Measurements from ENCODE around the gene TMBIM1.
"Not testable (repeated sequence)": the region's sequence is repeated elsewhere in the genome, so short reads cannot be mapped to it uniquely, and the experiment has no call there.

Gene TMBIM1

GRCh38 chr2:218311541-218312266, 19.4 kb upstream of the TMBIM1 start:
- peaks cover 0 to 14% of the 10 kb centered on the region in 2 donors for H3K27me3 Mint-ChIP-seq
- peaks cover 11 to 12% of the 10 kb centered on the region in 2 donors for H3K4me1 Mint-ChIP-seq (ENCODE audit: low read depth in 2 of 2)
- H3K9me3 Mint-ChIP-seq; DNase-seq; ATAC-seq (replicated peaks); H3K27ac Mint-ChIP-seq; H3K4me3 Mint-ChIP-seq: not testable (repeated sequence)
- peaks cover 12% of the 10 kb centered on the region for H3K36me3 Mint-ChIP-seq (ENCODE audit: insufficient read depth)

- ATAC-seq (replicated peaks) (no peak), DNase-seq (no peak)
- Mint-ChIP-seq H3K27me3 (peaks cover 0 to 17% of the 10 kb centered on the region in 2 donors), H3K27ac (no peak overlapping the region), H3K4me1 (ENCODE audit: low read depth in 2 of 2) (peaks cover 5% of the 10 kb centered on the region in 2 donors), H3K9me3 (no peaks in the 10 kb centered on the region), H3K4me3 (no peak overlapping the region), H3K36me3 (ENCODE audit: insufficient read depth) (peaks cover 5% of the 10 kb centered on the region)
These were observed 18.7 kb upstream of the TMBIM1 start for GRCh38 chr2:218310853-218311540.

- no peak overlapping the region for H3K27ac Mint-ChIP-seq
- DNase-seq (no peak), ATAC-seq (replicated peaks) (no peak)
- H3K27me3 Mint-ChIP-seq, result peaks cover 0 to 17% of the 10 kb centered on the region in 2 donors
- H3K4me1 Mint-ChIP-seq (ENCODE audit: low read depth in 2 of 2), result no peaks in the 10 kb centered on the region
- no peak overlapping the region for H3K4me3 Mint-ChIP-seq
- no peaks in the 10 kb centered on the region for H3K9me3 Mint-ChIP-seq
- peaks cover 4% of the 10 kb centered on the region for H3K36me3 Mint-ChIP-seq (ENCODE audit: insufficient read depth)
These were observed 15.2 kb upstream of the TMBIM1 start for GRCh38 chr2:218307415-218308090.

- H3K4me1 Mint-ChIP-seq (ENCODE audit: low read depth in 2 of 2), result peaks cover 3% of the 10 kb centered on the region in 2 donors
- ATAC-seq (replicated peaks) (no peak), DNase-seq (no peak)
- H3K4me3 Mint-ChIP-seq, result no peak overlapping the region
- peaks cover 5% of the 10 kb centered on the region for H3K36me3 Mint-ChIP-seq (ENCODE audit: insufficient read depth)
- H3K27ac Mint-ChIP-seq, result no peak overlapping the region
- peaks cover 0 to 17% of the 10 kb centered on the region in 2 donors for H3K27me3 Mint-ChIP-seq
- H3K9me3 Mint-ChIP-seq, result no peaks in the 10 kb centered on the region
These were observed 14.0 kb upstream of the TMBIM1 start for GRCh38 chr2:218306184-218306920.

GRCh38 chr2:218305383-218305782, 13.1 kb upstream of the TMBIM1 start:
- Mint-ChIP-seq H3K4me3 (no peak overlapping the region), H3K36me3 (ENCODE audit: insufficient read depth) (peaks cover 8% of the 10 kb centered on the region), H3K9me3 (no peaks in the 10 kb centered on the region), H3K27ac (no peak overlapping the region), H3K27me3 (peaks cover 0 to 17% of the 10 kb centered on the region in 2 donors), H3K4me1 (ENCODE audit: low read depth in 2 of 2) (peaks cover 4 to 6% of the 10 kb centered on the region in 2 donors)
- ATAC-seq (replicated peaks), result no peak
- DNase-seq, result no peak

- Mint-ChIP-seq H3K36me3 (ENCODE audit: insufficient read depth) (peaks cover 7% of the 10 kb centered on the region), H3K27me3 (no peaks in the 10 kb centered on the region), H3K4me1 (ENCODE audit: low read depth in 2 of 2) (peaks cover 4 to 6% of the 10 kb centered on the region in 2 donors), H3K9me3 (no peaks in the 10 kb centered on the region), H3K27ac (peak overlapping the region in 1 of 2 donors; percentile 62), H3K4me3 (no peak overlapping the region)
- DNase-seq (peak; percentile 89 to 92 (median 89)), ATAC-seq (replicated peaks) (peak; percentile 99)
These were observed 9.0 kb upstream of the TMBIM1 start for GRCh38 chr2:218301176-218301819.

- ATAC-seq (replicated peaks) (no peak), DNase-seq (no peak)
- H3K4me3 Mint-ChIP-seq, result no peak overlapping the region
- H3K4me1 Mint-ChIP-seq (ENCODE audit: low read depth in 2 of 2), result peaks cover 6% of the 10 kb centered on the region in 2 donors
- H3K27me3 Mint-ChIP-seq, result no peaks in the 10 kb centered on the region
- H3K36me3 Mint-ChIP-seq (ENCODE audit: insufficient read depth), result peaks cover 7% of the 10 kb centered on the region
- no peaks in the 10 kb centered on the region for H3K9me3 Mint-ChIP-seq
- H3K27ac Mint-ChIP-seq, result no peak overlapping the region
These were observed 7.8 kb upstream of the TMBIM1 start for GRCh38 chr2:218300141-218300540.

- Mint-ChIP-seq H3K27me3 (no peaks in the 10 kb centered on the region), H3K9me3 (no peaks in the 10 kb centered on the region), H3K27ac (no peak overlapping the region), H3K36me3 (ENCODE audit: insufficient read depth) (peaks cover 7% of the 10 kb centered on the region), H3K4me1 (ENCODE audit: low read depth in 2 of 2) (peaks cover 6 to 13% of the 10 kb centered on the region in 2 donors), H3K4me3 (no peak overlapping the region)
- DNase-seq (no peak), ATAC-seq (replicated peaks) (no peak)
These were observed 6.1 kb upstream of the TMBIM1 start for GRCh38 chr2:218298314-218298875.

- Mint-ChIP-seq H3K27ac (no peak overlapping the region), H3K4me3 (no peak overlapping the region), H3K4me1 (ENCODE audit: low read depth in 2 of 2) (peaks cover 13 to 15% of the 10 kb centered on the region in 2 donors), H3K9me3 (no peaks in the 10 kb centered on the region), H3K36me3 (ENCODE audit: insufficient read depth) (peaks cover 7% of the 10 kb centered on the region), H3K27me3 (no peaks in the 10 kb centered on the region)
- no peak for ATAC-seq (replicated peaks)
- DNase-seq, result no peak
These were observed 4.5 kb upstream of the TMBIM1 start for GRCh38 chr2:218296847-218297246.

GRCh38 chr2:218296200-218296599, 3.9 kb upstream of the TMBIM1 start:
- Mint-ChIP-seq H3K36me3 (ENCODE audit: insufficient read depth) (peaks cover 7% of the 10 kb centered on the region), H3K9me3 (no peaks in the 10 kb centered on the region)

GRCh38 chr2:218295029-218295428, 2.7 kb upstream of the TMBIM1 start:
- H3K4me3 Mint-ChIP-seq, result no peak overlapping the region
- peaks cover 25 to 29% of the 10 kb centered on the region in 2 donors for H3K4me1 Mint-ChIP-seq (ENCODE audit: low read depth in 2 of 2)
- peak overlapping the region in 1 of 2 donors; percentile 38 for H3K27ac Mint-ChIP-seq
- ATAC-seq (replicated peaks) (no peak), DNase-seq (no peak)
- H3K36me3 Mint-ChIP-seq (ENCODE audit: insufficient read depth), result peaks cover 6% of the 10 kb centered on the region
- H3K9me3 Mint-ChIP-seq, result no peaks in the 10 kb centered on the region
- no peaks in the 10 kb centered on the region for H3K27me3 Mint-ChIP-seq

More at GRCh38 chr2:218296200-218296599, 3.9 kb upstream of the TMBIM1 start:
- ATAC-seq (replicated peaks) (no peak), DNase-seq (no peak)
- Mint-ChIP-seq H3K4me3 (no peak overlapping the region), H3K4me1 (ENCODE audit: low read depth in 2 of 2) (peaks cover 15 to 18% of the 10 kb centered on the region in 2 donors), H3K27me3 (no peaks in the 10 kb centered on the region), H3K27ac (no peak overlapping the region)

GRCh38 chr2:218294430-218295022, 2.2 kb upstream of the TMBIM1 start:
- no peaks in the 10 kb centered on the region for H3K27me3 Mint-ChIP-seq
- ATAC-seq (replicated peaks), result no peak
- no peak for DNase-seq
- H3K27ac Mint-ChIP-seq, result peak overlapping the region in 1 of 2 donors; percentile 99
- peaks cover 30 to 34% of the 10 kb centered on the region in 2 donors for H3K4me1 Mint-ChIP-seq (ENCODE audit: low read depth in 2 of 2)
- H3K9me3 Mint-ChIP-seq, result no peaks in the 10 kb centered on the region
- H3K4me3 Mint-ChIP-seq, result no peak overlapping the region
- peaks cover 6% of the 10 kb centered on the region for H3K36me3 Mint-ChIP-seq (ENCODE audit: insufficient read depth)
